ENCODE results near the gene INSL3.

The INSL3 gene

GRCh38 chr19:17821190-17821589 is at the start of gene INSL3:
TSS of gene INSL3 (minus strand) at chr19:17821519. CDS start at chr19:17821506, 13 bp downstream.
- DNase-seq (ENCODE audit: low spot score), result no peak

GRCh38 chr19:17869114-17869608 is 47.8 kb upstream of the INSL3 start:
- DNase-seq (ENCODE audit: low spot score), result no peak

GRCh38 chr19:17868669-17869068 is 47.4 kb upstream of the INSL3 start:
- DNase-seq (ENCODE audit: low spot score), result no peak

- DNase-seq (ENCODE audit: low spot score), result no peak
Measured at GRCh38 chr19:17866964-17867486, 45.7 kb upstream of the INSL3 start.

- no peak for DNase-seq (ENCODE audit: low spot score)
Measured at GRCh38 chr19:17866312-17866963, 45.1 kb upstream of the INSL3 start.

GRCh38 chr19:17865364-17866311 is 44.3 kb upstream of the INSL3 start:
- DNase-seq (ENCODE audit: low spot score), result no peak

- no peak for DNase-seq (ENCODE audit: low spot score)
Measured at GRCh38 chr19:17863520-17864182, 42.3 kb upstream of the INSL3 start.

GRCh38 chr19:17862711-17863519 is 41.6 kb upstream of the INSL3 start:
- no peak for DNase-seq (ENCODE audit: low spot score)

GRCh38 chr19:17861542-17862402 is 40.5 kb upstream of the INSL3 start:
- no peak for DNase-seq (ENCODE audit: low spot score)

GRCh38 chr19:17860993-17861360 is 39.7 kb upstream of the INSL3 start:
- no peak for DNase-seq (ENCODE audit: low spot score)

- no peak for DNase-seq (ENCODE audit: low spot score)
Measured at GRCh38 chr19:17860331-17860992, 39.1 kb upstream of the INSL3 start.

GRCh38 chr19:17859533-17860330 is 38.4 kb upstream of the INSL3 start, which contains the start of gene RPL18A:
TSS of gene RPL18A (plus strand) at chr19:17859910. CDS start at chr19:17859957, 47 bp downstream.
- DNase-seq (ENCODE audit: low spot score), result peak; percentile 97

- peak; percentile 89 for DNase-seq (ENCODE audit: low spot score)
Measured at GRCh38 chr19:17855280-17856152, 34.2 kb upstream of the INSL3 start.

GRCh38 chr19:17854061-17854460 is 32.7 kb upstream of the INSL3 start:
- DNase-seq (ENCODE audit: low spot score), result no peak

- DNase-seq (ENCODE audit: low spot score), result no peak
Measured at GRCh38 chr19:17848595-17849292, 27.4 kb upstream of the INSL3 start.

- peak; percentile 63 for DNase-seq (ENCODE audit: low spot score)
Measured at GRCh38 chr19:17847538-17848366, 26.4 kb upstream of the INSL3 start, which contains the start of gene JAK3. TSS of gene JAK3 (minus strand) at chr19:17847982. CDS start at chr19:17844417, 3,565 bp downstream.
